ENCODE results near the gene PITX1. TPM values are rescaled to one million over a fixed set of nuclear protein-coding genes. Genes with fewer than 3 reads are reported as not detected.

PITX1 gene
- total RNA-seq, 1 experiment from 2014 or later: 31.0 TPM

GRCh38 chr5:135057233-135057632, 23.2 kb upstream of the PITX1 start:
- Histone ChIP-seq H4K20me1 (ENCODE audit: insufficient read depth) (no peaks in the 10 kb centered on the region), H3K9me3 (ENCODE audit: control insufficient read depth in 1 of 2, insufficient read depth in 1 of 2, low read depth in 1 of 2, low read length in 2 of 2) (no peaks in the 10 kb centered on the region), H3K27me3 (ENCODE audit: insufficient read depth, low read length) (no peaks in the 10 kb centered on the region), H3K4me1 (ENCODE audit: control insufficient read depth in 1 of 2, insufficient read depth in 2 of 2, low read length in 2 of 2) (no peaks in the 10 kb centered on the region), H3K4me3 (replicated peaks in 1 of 2; ENCODE audit: low read depth in 1 of 2, low read length in 2 of 2) (no peak overlapping the region), H3K27ac (ENCODE audit: low read depth, low read length) (no peak overlapping the region), H3K9ac (ENCODE audit: low read length) (no peak overlapping the region), H3K4me2 (ENCODE audit: low read length) (no peak overlapping the region), H3K79me2 (ENCODE audit: insufficient read depth, low read length) (no peaks in the 10 kb centered on the region), H3K9me2 (ENCODE audit: insufficient read depth) (no peaks in the 10 kb centered on the region), H2AFZ (ENCODE audit: low read depth, low read length, poor library complexity, severe bottlenecking) (no peak overlapping the region), H3K36me3 (ENCODE audit: control insufficient read depth in 1 of 2, insufficient read depth in 2 of 2, low read length in 2 of 2) (no peaks in the 10 kb centered on the region)
- ChIA-PET RAD21 (ENCODE audit: low non-redundant PET in 1 of 2, low total read pairs in 2 of 2, uncharacterized antibody in 2 of 2, unreplicated experiment in 2 of 2) (no interaction called here), POLR2A (no interaction called here), CTCF (no interaction called here)
- TF ChIP-seq EGR1 (IDR thresholded peaks at IDR 0.05; ENCODE audit: low read depth): no peak
- TF ChIP-seq POLR2A (IDR thresholded peaks at IDR 0.05; ENCODE audit: borderline replicate concordance, extremely low read depth, insufficient read depth, insufficient read length): no peak
- no peak for TF ChIP-seq ATF3 (IDR thresholded peaks at IDR 0.05)
- TF ChIP-seq POLR2AphosphoS5 (IDR thresholded peaks at IDR 0.05; ENCODE audit: low read depth, low read length): no peak
- no peak for TF ChIP-seq REST (IDR thresholded peaks at IDR 0.05; ENCODE audit: low read depth)
- TF ChIP-seq SIN3A (IDR thresholded peaks at IDR 0.05; ENCODE audit: low read depth): no peak
- TF ChIP-seq SP1 (IDR thresholded peaks at IDR 0.05; ENCODE audit: low read depth): no peak
- TF ChIP-seq CTCF (IDR thresholded peaks at IDR 0.05 in 2 of 3, conservative IDR thresholded peaks at IDR 0.05 in 1 of 3; ENCODE audit: borderline replicate concordance in 1 of 3, insufficient read depth in 1 of 3, low read depth in 2 of 3, low read length in 2 of 3): no peak
- TF ChIP-seq CBX3 (IDR thresholded peaks at IDR 0.05; ENCODE audit: low read depth): no peak
- no peak for TF ChIP-seq TCF7L2 (IDR thresholded peaks at IDR 0.05; ENCODE audit: borderline replicate concordance, extremely low read depth, insufficient read depth, insufficient read length)
- no peak for TF ChIP-seq JUND (IDR thresholded peaks at IDR 0.05)
- no peak for TF ChIP-seq CEBPB (IDR thresholded peaks at IDR 0.05; ENCODE audit: low read depth)
- TF ChIP-seq ZNF274 (IDR thresholded peaks at IDR 0.05; ENCODE audit: low read depth, low read length): no peak
- TF ChIP-seq FOSL1 (IDR thresholded peaks at IDR 0.05; ENCODE audit: low read depth): no peak
- no peak for TF ChIP-seq ZFX (IDR thresholded peaks at IDR 0.05)
- no peak for TF ChIP-seq EZH2phosphoT487 (IDR thresholded peaks at IDR 0.05; ENCODE audit: borderline replicate concordance)
- TF ChIP-seq MAX (IDR thresholded peaks at IDR 0.05): no peak
- ATAC-seq (no peak), DNase-seq (ENCODE audit: low read depth, low spot score) (no peak)
- no TSS peak for BruUV-seq (replicated peaks)
- intact Hi-C loops (cut with micrococcal nuclease): no loop called here
